ENCODE data around the gene RASGRP3. TPM values are rescaled to one million over a fixed set of nuclear protein-coding genes. Genes with fewer than 3 reads are reported as not detected.

Gene RASGRP3
- total RNA-seq, 1 experiment from 2014 or later = 0.34 TPM

DNA sequence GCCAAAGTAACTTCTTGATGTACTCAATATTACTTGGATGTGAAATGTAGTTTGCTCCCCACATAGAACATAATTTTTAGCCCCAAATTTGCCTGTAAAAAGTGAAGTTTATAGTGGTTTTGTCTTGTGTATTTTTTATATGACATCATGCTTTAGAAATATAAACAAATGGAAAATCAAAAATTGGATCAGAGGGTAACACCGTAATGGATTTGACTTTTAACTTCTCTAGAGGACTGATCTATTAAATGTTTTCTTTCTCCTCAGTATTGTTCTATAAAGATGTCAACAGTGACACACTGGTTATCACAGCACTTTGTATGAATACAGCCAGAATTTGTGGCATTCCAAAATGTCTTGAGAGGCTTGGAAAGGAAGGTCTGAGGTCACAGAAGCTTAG is 45.6 kb upstream of the RASGRP3 start:
- Histone ChIP-seq H3K36me3 (ENCODE audit: insufficient read depth, low read length, poor library complexity, severe bottlenecking) (no peaks in the 10 kb centered on the region), H3K27me3 (replicated peaks; ENCODE audit: insufficient read depth, low read depth, low read length, poor library complexity) (no peaks in the 10 kb centered on the region), H3K27ac (ENCODE audit: low read depth, low read length, poor library complexity, severe bottlenecking) (no peak overlapping the region), H3K4me3 (ENCODE audit: low read depth, low read length, poor library complexity, severe bottlenecking) (no peak overlapping the region), H3K9me3 (ENCODE audit: low read depth, low read length, poor library complexity, severe bottlenecking) (no peaks in the 10 kb centered on the region), H3K4me1 (ENCODE audit: insufficient read depth, low read length, poor library complexity, severe bottlenecking) (no peaks in the 10 kb centered on the region)
- no peak for DNase-seq (ENCODE audit: low spot score)
- BruUV-seq (replicated peaks) = no TSS peak
- CTCF ChIA-PET = no interaction called here
- intact Hi-C loops (cut with micrococcal nuclease; ENCODE audit: unreplicated experiment) = no loop called here
- POLR2A ChIA-PET (ENCODE audit: low non-redundant PET) = no interaction called here
- TF ChIP-seq, protein P1, sequence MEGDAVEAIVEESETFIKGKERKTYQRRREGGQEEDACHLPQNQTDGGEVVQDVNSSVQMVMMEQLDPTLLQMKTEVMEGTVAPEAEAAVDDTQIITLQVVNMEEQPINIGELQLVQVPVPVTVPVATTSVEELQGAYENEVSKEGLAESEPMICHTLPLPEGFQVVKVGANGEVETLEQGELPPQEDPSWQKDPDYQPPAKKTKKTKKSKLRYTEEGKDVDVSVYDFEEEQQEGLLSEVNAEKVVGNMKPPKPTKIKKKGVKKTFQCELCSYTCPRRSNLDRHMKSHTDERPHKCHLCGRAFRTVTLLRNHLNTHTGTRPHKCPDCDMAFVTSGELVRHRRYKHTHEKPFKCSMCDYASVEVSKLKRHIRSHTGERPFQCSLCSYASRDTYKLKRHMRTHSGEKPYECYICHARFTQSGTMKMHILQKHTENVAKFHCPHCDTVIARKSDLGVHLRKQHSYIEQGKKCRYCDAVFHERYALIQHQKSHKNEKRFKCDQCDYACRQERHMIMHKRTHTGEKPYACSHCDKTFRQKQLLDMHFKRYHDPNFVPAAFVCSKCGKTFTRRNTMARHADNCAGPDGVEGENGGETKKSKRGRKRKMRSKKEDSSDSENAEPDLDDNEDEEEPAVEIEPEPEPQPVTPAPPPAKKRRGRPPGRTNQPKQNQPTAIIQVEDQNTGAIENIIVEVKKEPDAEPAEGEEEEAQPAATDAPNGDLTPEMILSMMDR (conservative IDR thresholded peaks at IDR 0.05; ENCODE audit: low read depth, low read length) = no peak
- TF ChIP-seq EZH2 (IDR thresholded peaks at IDR 0.05; ENCODE audit: borderline replicate concordance, low read depth, low read length, poor library complexity, severe bottlenecking) = no peak

DNA sequence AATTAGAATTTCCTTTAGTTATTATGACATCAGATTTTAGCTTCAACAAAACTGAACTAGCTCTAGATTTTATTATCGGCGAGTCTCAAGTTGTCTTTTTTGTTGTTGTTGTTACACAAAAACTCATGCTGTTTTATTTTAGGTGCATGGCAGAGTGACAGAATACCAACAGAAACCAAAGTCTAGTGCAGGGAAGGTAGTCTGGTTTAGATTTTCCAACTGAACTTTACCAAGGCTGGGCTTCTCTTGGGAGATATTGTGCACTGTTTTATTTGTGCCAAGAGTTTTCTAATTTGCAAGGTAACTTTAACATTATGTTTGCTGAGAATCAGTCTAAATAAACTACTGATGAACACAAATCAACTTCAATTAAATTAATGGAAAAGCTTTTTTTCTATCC is 43.6 kb upstream of the RASGRP3 start:
- POLR2A ChIA-PET (ENCODE audit: low non-redundant PET) = no interaction called here

GRCh38 chr2:33433279-33434235 is 42.9 kb upstream of the RASGRP3 start:
- CTCF ChIA-PET = no interaction called here
- TF ChIP-seq, protein P1 (conservative IDR thresholded peaks at IDR 0.05; ENCODE audit: low read depth, low read length) = no peak
- TF ChIP-seq EZH2 (IDR thresholded peaks at IDR 0.05; ENCODE audit: borderline replicate concordance, low read depth, low read length, poor library complexity, severe bottlenecking) = no peak
- POLR2A ChIA-PET (ENCODE audit: low non-redundant PET) = no interaction called here

More for the DNA sequence above, 43.6 kb upstream of the RASGRP3 start:
- no TSS peak for BruUV-seq (replicated peaks)
- no peak for DNase-seq (ENCODE audit: low spot score)
- Histone ChIP-seq H3K36me3 (ENCODE audit: insufficient read depth, low read length, poor library complexity, severe bottlenecking) (no peaks in the 10 kb centered on the region), H3K27me3 (replicated peaks; ENCODE audit: insufficient read depth, low read depth, low read length, poor library complexity) (no peaks in the 10 kb centered on the region), H3K4me3 (ENCODE audit: low read depth, low read length, poor library complexity, severe bottlenecking) (no peak overlapping the region), H3K9me3 (ENCODE audit: low read depth, low read length, poor library complexity, severe bottlenecking) (no peaks in the 10 kb centered on the region), H3K27ac (ENCODE audit: low read depth, low read length, poor library complexity, severe bottlenecking) (no peak overlapping the region), H3K4me1 (ENCODE audit: insufficient read depth, low read length, poor library complexity, severe bottlenecking) (no peaks in the 10 kb centered on the region)
- intact Hi-C loops (cut with micrococcal nuclease; ENCODE audit: unreplicated experiment) = no loop called here
- CTCF ChIA-PET = no interaction called here
- TF ChIP-seq, protein P1 (conservative IDR thresholded peaks at IDR 0.05; ENCODE audit: low read depth, low read length) = no peak
- no peak for TF ChIP-seq EZH2 (IDR thresholded peaks at IDR 0.05; ENCODE audit: borderline replicate concordance, low read depth, low read length, poor library complexity, severe bottlenecking)

More at GRCh38 chr2:33433279-33434235, 42.9 kb upstream of the RASGRP3 start:
- Histone ChIP-seq H3K27ac (ENCODE audit: low read depth, low read length, poor library complexity, severe bottlenecking) (no peak overlapping the region), H3K36me3 (ENCODE audit: insufficient read depth, low read length, poor library complexity, severe bottlenecking) (no peaks in the 10 kb centered on the region), H3K27me3 (replicated peaks; ENCODE audit: insufficient read depth, low read depth, low read length, poor library complexity) (no peaks in the 10 kb centered on the region), H3K4me3 (ENCODE audit: low read depth, low read length, poor library complexity, severe bottlenecking) (no peak overlapping the region), H3K9me3 (ENCODE audit: low read depth, low read length, poor library complexity, severe bottlenecking) (no peaks in the 10 kb centered on the region), H3K4me1 (ENCODE audit: insufficient read depth, low read length, poor library complexity, severe bottlenecking) (no peaks in the 10 kb centered on the region)
- DNase-seq (ENCODE audit: low spot score) = no peak
- intact Hi-C loops (cut with micrococcal nuclease; ENCODE audit: unreplicated experiment) = no loop called here
- BruUV-seq (replicated peaks) = no TSS peak
